HG02938 (cell line): ENCODE data around the gene EFCAB12.

ENCODE experiments used
- ATAC-seq: cut with Tn5 transposase; IDR thresholded peaks from one replicate; pipeline ENCODE4 v1.9.1; 2021; ENCODE audit warnings: mild to moderate bottlenecking, moderate library complexity; ENCODE audit not compliant: unreplicated experiment

EFCAB12 gene

DNA sequence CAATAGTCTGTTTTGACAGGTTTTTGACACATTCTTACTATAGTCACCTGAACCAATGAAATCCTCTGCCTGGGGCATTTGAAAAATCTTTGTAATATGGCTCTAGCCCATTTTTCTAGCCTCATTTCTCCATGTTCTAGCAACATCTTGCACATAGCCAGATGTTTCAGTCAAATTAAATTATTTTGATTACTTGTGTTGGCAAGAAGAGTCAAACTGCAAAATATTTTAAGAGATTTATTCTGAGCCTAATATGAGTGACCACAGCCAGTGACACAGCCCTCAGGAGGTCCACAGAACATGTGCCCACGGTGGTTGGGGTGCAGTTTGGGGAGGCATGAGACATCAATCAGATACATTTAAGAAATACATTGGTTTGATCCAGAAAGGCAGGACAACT, 18.5 kb upstream of the EFCAB12 start:
- no peak for ATAC-seq

DNA sequence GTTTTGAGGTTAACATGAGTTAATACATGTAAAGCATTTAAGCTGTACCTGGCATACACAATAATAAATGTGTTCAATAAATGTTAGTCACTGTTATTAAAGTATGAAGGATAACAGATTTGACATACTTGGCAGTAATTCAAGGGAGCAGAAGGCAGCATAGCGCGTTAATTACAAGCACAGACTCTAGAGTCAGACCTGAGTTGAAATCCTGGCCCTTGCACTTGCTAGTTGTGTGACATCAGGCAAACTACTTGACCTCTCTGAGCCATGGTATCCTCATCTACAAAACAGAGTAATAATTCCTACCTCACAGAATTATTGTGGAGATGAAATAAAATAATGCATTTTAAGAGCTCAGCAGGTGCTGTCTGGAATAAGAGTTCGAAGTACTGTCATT, 17.0 kb upstream of the EFCAB12 start:
- no peak for ATAC-seq

DNA sequence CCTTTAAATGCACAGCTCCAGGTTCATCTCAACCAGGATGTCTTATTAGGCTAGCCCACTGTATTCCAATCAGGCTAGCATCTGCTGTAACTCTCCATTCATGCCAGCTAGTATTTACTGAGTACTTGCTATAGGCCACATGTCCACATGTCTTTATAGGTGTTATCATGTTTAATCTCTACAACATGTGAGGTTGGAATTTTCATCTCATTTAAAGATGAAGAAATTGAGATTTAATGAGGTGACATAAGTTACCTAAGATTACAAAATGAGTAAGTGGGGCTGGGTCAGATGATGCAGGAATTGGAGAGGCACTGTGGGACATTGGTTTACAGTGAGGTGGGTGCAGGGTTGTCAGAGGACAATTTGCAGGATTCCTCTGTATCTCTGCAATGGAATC, 14.5 kb upstream of the EFCAB12 start:
- no peak for ATAC-seq

- ATAC-seq, result no peak
Measured at GRCh38 chr3:129442486-129442885, 14.1 kb upstream of the EFCAB12 start.

DNA sequence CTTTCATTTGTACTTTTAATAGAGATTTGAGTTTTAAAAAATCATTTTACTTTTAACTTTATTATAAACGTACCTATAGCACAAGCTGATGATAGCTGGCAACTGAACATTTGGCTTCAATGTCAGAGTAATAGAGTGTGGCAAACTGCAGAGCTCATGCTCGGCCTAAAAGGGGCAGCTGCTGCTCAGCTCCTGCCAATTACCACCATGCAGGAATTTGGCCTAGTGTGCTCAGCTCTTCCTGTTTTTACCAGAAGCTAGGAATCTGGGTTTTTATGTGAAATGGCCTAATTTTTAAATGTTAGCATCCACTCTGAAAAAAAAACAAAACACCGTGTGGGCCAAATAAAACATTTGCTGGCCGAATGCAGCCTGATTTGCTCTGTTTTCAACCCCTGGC, 13.3 kb upstream of the EFCAB12 start:
- ATAC-seq, result no peak

GRCh38 chr3:129441215-129441614, 12.8 kb upstream of the EFCAB12 start:
- ATAC-seq, result no peak

DNA sequence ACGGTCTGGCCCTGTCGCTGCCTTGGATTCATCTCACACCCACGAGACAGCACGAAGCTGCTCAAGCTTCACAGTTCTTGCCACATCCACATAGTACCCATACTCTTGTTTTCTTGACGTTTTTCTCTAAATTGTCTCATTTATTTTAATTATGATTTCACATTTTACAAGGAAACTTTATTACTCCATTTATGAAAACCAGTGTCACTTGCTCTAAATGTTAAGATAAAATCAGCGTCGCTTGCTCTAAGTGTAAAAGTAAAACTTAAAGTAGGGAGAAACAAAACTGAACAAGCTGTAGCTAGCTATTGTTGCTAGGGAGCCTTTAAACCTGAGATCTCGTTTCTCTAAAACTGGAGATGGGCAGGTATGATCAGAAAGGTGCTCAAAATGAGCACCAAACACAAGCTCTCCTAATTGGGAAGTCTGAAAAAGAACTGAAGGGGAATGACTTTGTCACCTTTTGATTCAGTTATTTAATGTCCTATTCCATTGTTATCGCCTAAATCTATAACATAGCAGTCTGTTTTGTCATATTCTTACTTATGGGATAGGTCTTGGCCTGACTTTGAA, 12.3 kb upstream of the EFCAB12 start:
- ATAC-seq, result no peak

DNA sequence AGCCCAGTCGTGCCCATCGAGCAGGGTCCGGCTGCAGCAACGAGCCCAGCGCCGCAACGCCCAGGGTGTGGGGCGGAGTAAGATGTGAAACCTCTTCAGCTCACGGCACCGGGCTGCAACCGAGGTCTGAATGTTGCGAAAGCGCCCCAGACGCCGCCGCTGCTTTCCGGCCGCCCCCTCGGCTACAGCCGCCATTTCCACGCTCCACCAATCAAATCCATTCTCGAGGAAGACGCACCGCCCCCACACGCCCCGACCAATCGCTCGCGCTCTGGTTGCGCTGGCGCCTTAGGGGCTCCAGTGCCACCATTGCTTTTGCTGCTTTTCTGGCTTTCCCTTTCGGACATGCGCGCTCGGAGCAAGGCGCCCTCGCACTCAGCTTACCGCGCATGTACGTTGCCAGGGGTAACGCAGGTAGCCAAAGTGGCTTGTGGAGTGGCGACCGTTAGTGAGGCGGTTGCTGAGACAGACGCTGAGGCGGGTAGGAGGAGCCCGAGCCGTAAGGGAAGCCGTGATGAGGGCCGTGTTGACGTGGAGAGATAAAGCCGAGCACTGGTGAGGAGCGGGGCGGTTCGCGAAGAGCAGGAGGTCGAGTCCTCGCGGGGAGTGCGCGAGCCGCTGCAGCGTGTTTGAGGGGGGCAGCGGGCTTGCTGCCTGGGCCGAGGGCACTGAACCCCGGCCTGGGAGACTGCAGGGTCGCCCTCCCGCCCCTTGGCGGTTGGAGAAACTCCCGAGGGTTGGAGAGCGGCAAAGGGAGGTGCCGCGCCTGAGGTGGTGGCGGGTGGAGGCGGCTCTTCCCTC, 11.6 kb upstream of the EFCAB12 start, which contains the start of the genes IFT122 and MBD4:
IFT122 (plus strand) TSS at position 408 of the 801 bp plus-strand sequence; CDS start at position 515, 107 bp downstream.
MBD4 (minus strand) TSS at position 132 of the 801 bp plus-strand sequence; CDS start at position 17, 115 bp downstream.
- peak; percentile 86 for ATAC-seq

DNA sequence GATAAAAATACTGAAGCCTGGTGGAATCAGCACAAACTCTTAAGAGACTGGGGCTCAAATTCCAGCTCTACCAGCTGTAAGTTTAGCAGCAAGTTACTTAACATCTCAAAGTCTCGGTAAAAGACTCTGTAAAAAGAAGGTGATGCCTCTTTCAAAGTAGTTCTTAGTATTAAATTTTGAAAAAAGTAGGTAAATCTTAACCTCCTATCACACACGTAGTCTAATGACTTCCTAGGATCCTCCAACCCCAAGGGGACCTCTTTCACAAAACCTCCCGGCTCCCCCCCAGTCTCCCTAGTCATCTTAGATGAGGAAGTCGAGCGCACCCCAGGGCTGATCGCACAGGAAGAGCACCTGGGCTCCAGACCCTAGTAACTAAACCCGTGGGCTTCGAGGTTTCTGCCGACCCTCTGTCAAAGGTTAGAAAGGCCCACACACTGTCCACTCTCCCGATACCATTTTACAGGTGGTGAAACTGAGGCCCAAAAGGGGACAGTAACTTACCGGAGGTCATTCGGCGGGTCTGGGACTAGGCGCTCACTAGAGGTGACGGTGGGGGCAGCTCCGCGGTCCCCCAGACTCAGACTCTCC, 10.9 kb upstream of the EFCAB12 start:
- peak; percentile 6 for ATAC-seq

DNA sequence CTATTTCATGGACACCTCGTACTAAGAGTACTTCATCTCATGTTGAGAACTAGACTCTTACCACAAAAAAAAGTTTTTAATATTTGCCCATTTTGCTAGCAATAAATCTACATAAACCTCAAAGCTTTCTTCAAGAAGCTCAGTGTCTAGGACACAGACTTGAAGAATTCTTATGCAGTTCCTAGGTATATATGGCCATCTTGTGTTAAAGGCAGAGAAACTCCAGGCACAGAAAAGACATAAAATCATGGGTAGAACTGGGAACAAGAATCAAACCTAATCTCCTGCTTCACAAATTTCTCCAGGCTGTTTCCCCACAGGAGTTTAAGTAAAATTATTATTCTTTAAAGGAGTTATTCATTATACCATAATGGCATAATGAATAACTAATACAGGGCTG, 6.9 kb upstream of the EFCAB12 start:
- no peak for ATAC-seq

DNA sequence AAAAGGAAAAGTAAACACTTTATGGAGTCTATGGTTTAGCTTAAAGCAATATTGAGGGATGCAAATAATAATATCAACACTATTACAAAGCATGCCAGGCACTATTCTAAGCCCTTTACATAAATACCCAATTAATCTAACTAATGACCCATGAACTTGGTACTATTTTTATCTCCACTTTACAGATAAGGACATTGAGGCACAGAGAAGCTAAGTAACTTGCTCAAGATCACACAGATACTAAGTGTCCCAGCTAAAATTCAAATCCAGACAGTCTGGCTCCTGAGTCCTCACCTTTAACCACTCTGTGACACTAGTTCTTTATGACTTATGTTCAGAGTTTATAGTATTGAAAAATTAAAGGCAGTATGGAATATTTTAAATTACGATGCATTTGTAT, 5.7 kb upstream of the EFCAB12 start:
- no peak for ATAC-seq

- no peak for ATAC-seq
Measured at GRCh38 chr3:129433565-129433964, 5.1 kb upstream of the EFCAB12 start.

DNA sequence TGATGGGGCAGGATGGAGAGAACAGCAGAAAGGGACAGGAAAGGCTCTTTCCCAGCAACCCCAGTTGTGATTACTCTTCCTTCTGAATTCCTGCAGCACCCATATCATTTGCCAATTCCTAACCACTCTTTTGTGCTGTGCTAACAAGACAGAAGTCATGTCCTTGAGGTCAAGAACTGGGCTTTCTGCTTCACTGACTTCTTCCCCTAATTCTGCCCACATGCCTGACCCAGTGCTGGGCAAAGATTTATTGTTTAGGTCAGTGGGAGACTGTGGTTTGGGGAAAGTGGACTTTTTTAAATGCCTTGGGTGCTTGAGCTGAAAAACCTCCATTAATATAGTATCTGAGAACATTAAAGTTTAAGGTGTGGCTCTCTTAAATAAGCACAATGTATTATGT, 4.2 kb upstream of the EFCAB12 start:
- ATAC-seq, result no peak

DNA sequence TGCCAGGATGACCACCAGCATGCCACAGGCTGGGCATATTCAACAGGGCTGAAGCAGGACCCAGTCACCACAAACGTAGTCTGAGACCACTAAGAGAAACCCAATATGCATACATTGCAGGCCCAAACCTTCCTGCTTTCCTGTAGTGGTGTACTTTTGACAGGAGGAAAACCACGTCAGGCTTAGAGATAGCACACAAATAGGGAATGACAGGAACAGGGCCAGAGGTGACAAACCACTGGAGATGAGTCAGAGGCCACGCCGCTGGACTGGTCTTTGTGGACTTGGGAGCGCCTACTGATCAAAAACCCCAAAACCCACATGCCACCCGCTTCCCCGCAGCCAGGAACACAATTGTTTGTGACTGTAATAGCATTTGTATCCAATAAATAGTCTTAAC, 3.6 kb upstream of the EFCAB12 start:
- ATAC-seq, result no peak

DNA sequence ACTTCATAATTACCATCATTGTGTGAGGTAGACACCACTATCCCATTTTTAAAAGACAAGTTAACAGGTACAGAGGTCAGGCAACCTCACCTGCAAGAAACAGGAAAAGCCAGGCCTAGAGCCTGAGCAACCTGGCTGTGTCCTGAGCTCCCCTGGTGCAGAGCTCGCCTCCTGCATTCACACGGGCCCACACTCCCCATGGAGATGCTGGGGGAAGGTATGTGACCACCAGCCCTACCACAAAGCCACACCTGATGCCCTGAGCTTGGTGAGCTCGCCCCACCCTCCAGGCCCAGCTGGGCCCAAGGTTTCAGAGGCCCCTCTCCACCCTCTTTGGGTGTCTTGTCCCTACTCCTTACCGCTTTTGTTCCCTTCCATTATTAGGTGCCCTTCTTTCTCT, 1.2 kb upstream of the EFCAB12 start:
- no peak for ATAC-seq

DNA sequence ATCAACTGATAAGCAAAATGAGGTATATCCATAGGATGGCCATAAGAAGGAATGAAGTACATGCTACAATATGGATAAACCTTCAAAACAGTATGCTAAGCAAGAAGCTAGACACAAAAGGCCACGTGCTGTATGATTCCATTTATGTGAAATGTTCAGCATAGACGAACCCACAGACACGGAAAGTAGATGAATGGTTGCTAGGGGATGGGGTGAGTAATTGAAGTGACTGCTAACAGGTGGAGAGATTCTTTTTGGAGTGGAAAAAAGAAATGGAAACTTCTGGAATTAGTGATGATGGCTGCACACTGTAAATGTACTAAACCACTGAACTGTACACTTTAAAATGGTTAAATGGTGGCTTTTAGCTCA, 630 bp upstream of the EFCAB12 start:
- no peak for ATAC-seq

DNA sequence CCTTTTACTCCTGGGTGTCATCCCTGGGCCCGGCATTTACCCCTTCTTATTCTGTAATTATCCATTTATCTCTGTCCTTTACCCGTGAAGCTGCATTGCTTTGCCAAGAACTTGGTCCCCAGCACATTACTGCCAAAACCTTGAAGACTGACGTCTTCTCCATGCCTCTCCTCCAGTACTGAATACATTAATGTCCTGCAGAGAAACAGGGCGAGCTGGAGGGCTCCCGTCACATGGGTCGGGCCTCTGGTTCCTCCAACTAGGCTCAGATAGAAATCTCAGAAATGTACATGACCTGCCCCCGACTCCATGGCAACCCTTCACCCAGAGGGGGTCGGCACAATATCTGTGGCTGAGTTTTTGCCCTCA, 445 bp downstream of the EFCAB12 start:
- ATAC-seq, result no peak

GRCh38 chr3:129425619-129426018, 2.8 kb downstream of the EFCAB12 start:
- no peak for ATAC-seq

DNA sequence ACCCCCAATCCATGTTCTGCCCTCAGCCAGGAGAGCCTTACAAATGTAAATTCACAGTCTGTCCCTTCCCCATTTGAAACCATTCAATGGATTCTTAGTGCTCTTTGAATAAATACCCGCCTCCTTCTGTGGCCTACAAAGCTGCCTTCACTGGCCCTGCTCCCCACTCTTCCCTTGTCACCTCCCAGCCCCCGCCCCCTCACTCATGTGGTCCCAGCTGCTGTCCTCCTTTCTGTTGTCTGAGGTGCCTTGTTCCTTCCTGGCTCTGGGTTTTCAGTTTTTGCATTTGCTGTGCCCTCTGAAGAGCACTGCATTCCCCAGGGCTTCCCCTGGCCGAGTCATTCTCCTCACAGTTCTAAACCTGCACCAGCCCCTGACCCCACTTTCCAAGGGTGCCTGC, 3.2 kb downstream of the EFCAB12 start:
- no peak for ATAC-seq

GRCh38 chr3:129424185-129424841, 4.1 kb downstream of the EFCAB12 start:
- ATAC-seq, result peak; percentile 50

- no peak for ATAC-seq
Measured at GRCh38 chr3:129422897-129423296, 5.5 kb downstream of the EFCAB12 start.
